ENCODE data around the gene GRXCR2. TPM values are rescaled to one million over a fixed set of nuclear protein-coding genes. Genes with fewer than 3 reads are reported as not detected.
"Not testable (repeated sequence)": the region's sequence is repeated elsewhere in the genome, so short reads cannot be mapped to it uniquely, and the experiment has no call there.

GRXCR2 gene
- not detected in 2 replicates for total RNA-seq (2014; rRNA removed; shearing (Covaris generic))

- DNase-seq (ENCODE audit: low read depth) = no peak
Measured at GRCh38 chr5:145872914-145873313, at the start of gene GRXCR2. GRXCR2 (minus strand) TSS chr5:145873014; CDS start chr5:145872968, 46 bp downstream.

GRCh38 chr5:145922059-145922458, 49.2 kb upstream of the GRXCR2 start:
- DNase-seq (ENCODE audit: low read depth) = no peak

- DNase-seq (ENCODE audit: low read depth) = peak; percentile 84
Measured at GRCh38 chr5:145921211-145921610, 48.4 kb upstream of the GRXCR2 start.

GRCh38 chr5:145920542-145921210, 47.9 kb upstream of the GRXCR2 start:
- no peak for DNase-seq (ENCODE audit: low read depth)

GRCh38 chr5:145919413-145919812, 46.6 kb upstream of the GRXCR2 start:
- no peak for DNase-seq (ENCODE audit: low read depth)

- DNase-seq (ENCODE audit: low read depth) = no peak
Measured at GRCh38 chr5:145918397-145918796, 45.6 kb upstream of the GRXCR2 start.

GRCh38 chr5:145917288-145917687, 44.5 kb upstream of the GRXCR2 start:
- DNase-seq (ENCODE audit: low read depth) = no peak

GRCh38 chr5:145915970-145916638, 43.3 kb upstream of the GRXCR2 start:
- no peak for DNase-seq (ENCODE audit: low read depth)

GRCh38 chr5:145913701-145914100, 40.9 kb upstream of the GRXCR2 start:
- no peak for DNase-seq (ENCODE audit: low read depth)

- no peak for DNase-seq (ENCODE audit: low read depth)
Measured at GRCh38 chr5:145912594-145912993, 39.8 kb upstream of the GRXCR2 start.

GRCh38 chr5:145912019-145912418, 39.2 kb upstream of the GRXCR2 start:
- no peak for DNase-seq (ENCODE audit: low read depth)

- no peak for DNase-seq (ENCODE audit: low read depth)
Measured at GRCh38 chr5:145911164-145911563, 38.4 kb upstream of the GRXCR2 start.

GRCh38 chr5:145908206-145908960, 35.6 kb upstream of the GRXCR2 start:
- no peak for DNase-seq (ENCODE audit: low read depth)

GRCh38 chr5:145906401-145906800, 33.6 kb upstream of the GRXCR2 start:
- DNase-seq (ENCODE audit: low read depth) = no peak

GRCh38 chr5:145904743-145905142, 31.9 kb upstream of the GRXCR2 start:
- DNase-seq (ENCODE audit: low read depth) = no peak

GRCh38 chr5:145903867-145904266, 31.1 kb upstream of the GRXCR2 start:
- peak; percentile 48 for DNase-seq (ENCODE audit: low read depth)

- no peak for DNase-seq (ENCODE audit: low read depth)
Measured at GRCh38 chr5:145903113-145903512, 30.3 kb upstream of the GRXCR2 start.

- DNase-seq (ENCODE audit: low read depth) = no peak
Measured at GRCh38 chr5:145902421-145902820, 29.6 kb upstream of the GRXCR2 start.

- DNase-seq (ENCODE audit: low read depth) = no peak
Measured at GRCh38 chr5:145898171-145898570, 25.4 kb upstream of the GRXCR2 start.

GRCh38 chr5:145891378-145891777, 18.6 kb upstream of the GRXCR2 start:
- DNase-seq (ENCODE audit: low read depth) = not testable (repeated sequence)

GRCh38 chr5:145889611-145890010, 16.8 kb upstream of the GRXCR2 start:
- DNase-seq (ENCODE audit: low read depth) = no peak

- peak; percentile 65 for DNase-seq (ENCODE audit: low read depth)
Measured at GRCh38 chr5:145887976-145888574, 15.3 kb upstream of the GRXCR2 start.

Measured in Daoy (cell line).